Colonic mucosa (tissue), 4 donors: Measurements from ENCODE around the gene ZNF668. TPM values are rescaled to one million over a fixed set of nuclear protein-coding genes. Genes with fewer than 3 reads are reported as not detected.

ENCODE experiments used
- DNase-seq: peaks from one replicate; pipeline ENCODE4 v3.0.0-alpha.2; 2020
- H3K27ac ChIP-seq: fragments of 200-600 bp; one replicate; pipeline ENCODE4 v1.8.0; 2021
- H3K27me3 ChIP-seq: fragments of 200-600 bp; one replicate; pipeline ENCODE4 v1.8.0; 2021
- H3K36me3 ChIP-seq: fragments of 200-600 bp; one replicate; pipeline ENCODE4 v1.8.0; 2021
- H3K4me1 ChIP-seq: fragments of 200-600 bp; one replicate; pipeline ENCODE4 v1.8.0; 2021; ENCODE audit warnings: mild to moderate bottlenecking
- H3K4me3 ChIP-seq: fragments of 200-600 bp; one replicate; pipeline ENCODE4 v1.8.0; 2021
- H3K9ac ChIP-seq, 2 donors: one replicate each; pipeline ENCODE4 v1.7.0; 2013; ENCODE audit warnings: control low read depth in 2 of 2, low read depth in 2 of 2, low read length in 2 of 2
- H3K9me3 ChIP-seq: fragments of 200-600 bp; one replicate; pipeline ENCODE4 v1.8.0; 2021
- CTCF ChIP-seq: fragments of 200-600 bp; IDR thresholded peaks from one replicate; pipeline ENCODE4 v1.8.0; 2022; ENCODE audit warnings: antibody characterized with exemption, mild to moderate bottlenecking
- intact Hi-C: fragments of 100-400 bp; cut with DNase I; formaldehyde crosslinking; loops from one replicate; pipeline ENCODE4 v1.14.1; 2022
- total RNA-seq, 2 donors: library from RNA; stranded (reverse); fragmentation: NEBNext Ultra II Directional in 1 of 2; extraction: Animal tissue kit (Norgen Biotek cat#: 25700) in 1 of 2; gene quantifications; one replicate each; pipeline ENCODE4 v1.2.1, GENCODE V29; 2021
- donor health status: healthy.
- donor health status: DM: no; HTN: no; CAD: no.
- donor health status: DM: no; HTN: no; CAD: no.

Gene ZNF668
- total RNA-seq, 2 donors from 2014 or later: 7.8 to 12.8 TPM

- peaks cover 8% of the 10 kb centered on the region for H3K4me1 ChIP-seq
- no peaks in the 10 kb centered on the region for H3K9me3 ChIP-seq
- intact Hi-C loops: loop anchor here (10.0 kb wide), 1 partner anchor 62 kb away; the partner anchor contains the start of gene PRSS36
- peak; percentile 34 for DNase-seq
- H3K27me3 ChIP-seq: no peaks in the 10 kb centered on the region
- no peak for TF ChIP-seq CTCF
- H3K27ac ChIP-seq: no peak overlapping the region
- no peak overlapping the region for H3K9ac ChIP-seq
- H3K36me3 ChIP-seq: no peaks in the 10 kb centered on the region
- no peak overlapping the region for H3K4me3 ChIP-seq
These were observed 19.2 kb upstream of the ZNF668 start for GRCh38 chr16:31093132-31093703.

- H3K9me3 ChIP-seq: no peaks in the 10 kb centered on the region
- no peaks in the 10 kb centered on the region for H3K36me3 ChIP-seq
- no peaks in the 10 kb centered on the region for H3K27me3 ChIP-seq
- TF ChIP-seq CTCF: no peak
- H3K4me1 ChIP-seq: peaks cover 8% of the 10 kb centered on the region
- DNase-seq: no peak
- no peak overlapping the region for H3K4me3 ChIP-seq
- intact Hi-C loops: loop anchor here (10.0 kb wide), 1 partner anchor 62 kb away; the partner anchor contains the start of gene PRSS36
- H3K27ac ChIP-seq: no peak overlapping the region
- H3K9ac ChIP-seq: peak overlapping the region in 1 of 2 donors; percentile 8
These were observed 18.3 kb upstream of the ZNF668 start for GRCh38 chr16:31092330-31092729.

- Histone ChIP-seq H3K27ac (no peak overlapping the region), H3K9ac (no peak overlapping the region), H3K4me3 (no peak overlapping the region), H3K27me3 (no peaks in the 10 kb centered on the region), H3K4me1 (peaks cover 8% of the 10 kb centered on the region), H3K36me3 (no peaks in the 10 kb centered on the region), H3K9me3 (no peaks in the 10 kb centered on the region)
- intact Hi-C loops: loop anchor here (10.0 kb wide), 1 partner anchor 64 kb away; the partner anchor contains the start of gene PRSS36
- no peak for DNase-seq
- TF ChIP-seq CTCF: no peak
These were observed 16.5 kb upstream of the ZNF668 start for GRCh38 chr16:31090540-31090939.

- peaks cover 8% of the 10 kb centered on the region for H3K4me1 ChIP-seq
- no peak overlapping the region for H3K9ac ChIP-seq
- no peak overlapping the region for H3K4me3 ChIP-seq
- intact Hi-C loops: no loop called here
- no peaks in the 10 kb centered on the region for H3K9me3 ChIP-seq
- H3K27ac ChIP-seq: no peak overlapping the region
- TF ChIP-seq CTCF: no peak
- H3K27me3 ChIP-seq: no peaks in the 10 kb centered on the region
- no peak for DNase-seq
- no peaks in the 10 kb centered on the region for H3K36me3 ChIP-seq
These were observed 15.2 kb upstream of the ZNF668 start for GRCh38 chr16:31089199-31089598.

- no peaks in the 10 kb centered on the region for H3K27me3 ChIP-seq
- no peak within 1 kb of the TSS for H3K4me3 ChIP-seq
- H3K9ac ChIP-seq: no peak within 1 kb of the TSS
- H3K36me3 ChIP-seq: no peaks in the 10 kb centered on the region
- peaks cover 6% of the 10 kb centered on the region for H3K4me1 ChIP-seq
- H3K9me3 ChIP-seq: no peaks in the 10 kb centered on the region
- no peak for DNase-seq
- no peak for TF ChIP-seq CTCF
- no peak within 1 kb of the TSS for H3K27ac ChIP-seq
- intact Hi-C loops: no loop called here
These were observed 14.6 kb upstream of the ZNF668 start, which contains the start of gene PRSS53 for GRCh38 chr16:31088459-31089183. Gene PRSS53, minus strand, starts transcription at chr16:31088943. Its CDS starts 134 bp downstream, at chr16:31088809.
